ENCODE results near the gene NACA.

- TF ChIP-seq POLR2A (IDR thresholded peaks at IDR 0.05; ENCODE audit: borderline replicate concordance, extremely low read depth, insufficient read depth, insufficient read length): no peak
- TF ChIP-seq CTCF (IDR thresholded peaks at IDR 0.05 in 2 of 3, conservative IDR thresholded peaks at IDR 0.05 in 1 of 3; ENCODE audit: borderline replicate concordance in 1 of 3, insufficient read depth in 1 of 3, low read depth in 2 of 3, low read length in 2 of 3): no peak
- no peak; the same call in 1 of the 2 replicates for TF ChIP-seq POLR2AphosphoS5 (IDR thresholded peaks at IDR 0.05; ENCODE audit: low read depth, low read length)
- no peak for TF ChIP-seq MAX (IDR thresholded peaks at IDR 0.05)
- TF ChIP-seq ZBTB33 (IDR thresholded peaks at IDR 0.05; ENCODE audit: extremely low read depth, insufficient replicate concordance, low read length): no peak
- TF ChIP-seq TCF7L2 (IDR thresholded peaks at IDR 0.05; ENCODE audit: borderline replicate concordance, extremely low read depth, insufficient read depth, insufficient read length): no peak
- TF ChIP-seq RAD21 (IDR thresholded peaks at IDR 0.05; ENCODE audit: low read depth): no peak
- TF ChIP-seq SRF (IDR thresholded peaks at IDR 0.05; ENCODE audit: low read depth): no peak
- no peak for TF ChIP-seq CEBPB (IDR thresholded peaks at IDR 0.05; ENCODE audit: low read depth)
- no peak for TF ChIP-seq REST (IDR thresholded peaks at IDR 0.05; ENCODE audit: low read depth)
- TF ChIP-seq ELF1 (IDR thresholded peaks at IDR 0.05; ENCODE audit: borderline replicate concordance, low read depth): no peak
- no peak for TF ChIP-seq JUND (IDR thresholded peaks at IDR 0.05)
Measured at GRCh38 chr12:56716458-56716857, 8.6 kb downstream of the NACA start.

Data from HCT116 (cell line).